GM21528 (cell line): ENCODE measurements around the gene PCNX2.

Experiments
- ATAC-seq: cut with Tn5 transposase; IDR thresholded peaks from one replicate; pipeline ENCODE4 v1.9.1; 2021; ENCODE audit warnings: mild to moderate bottlenecking, moderate library complexity; ENCODE audit not compliant: unreplicated experiment, low FRiP score

Gene PCNX2

DNA sequence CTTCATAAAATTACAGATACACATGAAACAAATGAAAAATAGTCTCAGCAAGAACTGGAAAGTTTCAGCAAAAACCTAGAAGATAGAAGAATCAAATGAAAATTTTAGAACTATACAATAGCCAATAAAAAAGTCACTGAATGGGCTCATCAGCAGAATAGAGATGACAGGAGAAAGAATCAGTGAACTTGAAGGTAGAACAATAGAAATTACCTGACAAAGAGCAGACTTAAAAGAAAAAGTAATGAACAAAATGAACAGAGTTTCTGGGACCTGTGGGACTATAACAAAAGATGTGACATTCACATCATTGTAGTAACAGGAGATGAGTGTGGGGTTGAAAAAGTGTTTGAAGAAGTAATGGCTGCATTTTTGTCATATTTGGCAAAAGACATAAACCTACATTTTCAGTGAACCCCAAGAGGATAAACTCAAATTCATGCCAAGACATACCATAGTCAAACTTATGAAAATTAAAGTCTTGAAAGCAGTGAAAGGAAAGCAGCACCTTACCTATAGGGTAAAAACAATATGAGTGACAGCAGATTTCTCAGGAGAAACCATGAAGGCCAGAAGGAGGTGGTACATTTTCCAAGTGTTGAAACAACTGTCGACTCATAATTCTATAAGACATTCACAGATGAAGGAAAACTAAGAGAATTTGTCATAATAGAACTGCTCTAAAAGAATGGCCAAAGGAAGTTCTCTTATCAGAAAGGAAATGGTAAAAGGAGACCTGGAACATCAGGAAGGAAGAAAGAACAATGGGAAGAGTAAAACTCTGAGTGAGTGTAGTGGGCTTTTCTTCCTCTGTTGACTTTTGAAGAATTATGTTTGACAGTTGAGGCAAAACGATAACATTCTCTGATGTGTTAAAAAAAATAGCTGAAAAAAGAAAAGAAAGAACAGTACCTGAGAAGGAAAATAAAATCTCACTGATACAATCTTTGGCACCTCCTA, 321.6 kb downstream of the PCNX2 start:
- ATAC-seq, result no peak

DNA sequence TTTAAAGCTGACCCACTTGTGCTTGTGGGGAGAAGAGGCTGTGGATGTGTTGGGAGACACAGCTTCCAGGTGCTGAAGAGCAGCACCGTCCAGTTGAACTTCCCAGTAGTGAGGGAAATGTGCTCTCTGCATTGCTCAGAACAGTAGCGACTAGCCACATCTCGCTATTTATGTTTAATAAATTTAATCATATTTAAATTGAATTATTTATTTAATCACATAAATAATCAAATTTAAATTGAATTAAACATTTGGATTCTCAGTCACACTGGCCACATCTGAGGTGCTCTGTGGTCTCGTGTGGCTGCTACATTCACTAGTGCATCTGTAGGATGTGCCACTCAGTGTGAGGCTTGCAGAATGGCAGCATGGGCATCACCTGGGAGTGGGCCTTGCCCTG, 325.0 kb downstream of the PCNX2 start:
- no peak for ATAC-seq

DNA sequence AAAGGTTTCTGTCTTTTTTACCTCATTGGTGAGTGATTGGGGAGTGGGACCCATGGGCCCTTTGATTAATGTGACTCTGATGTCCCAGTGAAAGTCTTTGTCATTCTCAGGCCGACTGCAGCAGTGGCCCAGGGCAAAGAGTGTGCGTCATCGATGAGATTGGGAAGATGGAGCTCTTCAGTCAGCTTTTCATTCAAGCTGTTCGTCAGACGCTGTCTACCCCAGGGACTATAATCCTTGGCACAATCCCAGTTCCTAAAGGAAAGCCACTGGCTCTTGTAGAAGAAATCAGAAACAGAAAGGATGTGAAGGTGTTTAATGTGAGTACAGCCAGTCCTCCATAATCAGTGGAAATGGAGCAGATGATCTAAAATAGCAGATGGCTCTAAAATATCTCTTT, 325.7 kb downstream of the PCNX2 start:
- no peak for ATAC-seq

DNA sequence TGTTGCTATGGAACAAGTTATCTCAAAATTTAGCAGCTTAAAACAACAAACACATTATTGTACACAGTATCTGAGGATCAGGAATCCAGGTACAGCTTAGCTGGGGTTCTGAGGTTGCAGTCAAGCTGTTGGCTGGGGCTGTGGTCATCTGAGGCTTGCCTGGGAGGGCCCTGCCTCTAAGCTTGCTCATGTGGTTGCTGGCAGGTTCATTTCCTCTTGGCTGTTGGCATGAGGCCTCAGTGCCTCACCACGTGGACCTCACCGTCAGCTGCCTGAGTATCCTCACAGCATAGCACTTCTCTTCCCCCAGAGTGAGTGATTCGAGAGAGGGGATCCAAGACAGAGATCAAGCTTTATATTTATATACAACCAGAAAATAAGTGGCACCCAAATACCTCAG, 326.6 kb downstream of the PCNX2 start:
- no peak for ATAC-seq

DNA sequence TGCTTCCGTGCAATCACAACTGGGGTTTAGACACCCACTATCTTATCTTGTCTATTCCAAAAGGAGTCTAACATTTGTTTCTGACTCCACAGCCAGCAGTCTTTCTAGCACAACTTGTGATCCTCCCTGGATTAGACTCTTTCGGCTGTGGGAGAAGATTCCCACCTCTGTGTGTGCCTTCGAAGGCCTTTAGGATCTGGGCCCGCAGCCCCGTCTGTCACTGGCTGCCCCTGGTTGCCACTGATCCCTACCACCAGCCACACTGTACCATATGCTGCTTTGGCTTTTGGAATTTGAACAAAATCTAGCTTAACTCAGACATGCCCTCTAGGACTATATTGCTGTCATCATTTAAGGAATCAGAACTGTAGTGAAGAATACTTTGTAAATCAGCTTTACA, 327.1 kb downstream of the PCNX2 start:
- no peak for ATAC-seq

DNA sequence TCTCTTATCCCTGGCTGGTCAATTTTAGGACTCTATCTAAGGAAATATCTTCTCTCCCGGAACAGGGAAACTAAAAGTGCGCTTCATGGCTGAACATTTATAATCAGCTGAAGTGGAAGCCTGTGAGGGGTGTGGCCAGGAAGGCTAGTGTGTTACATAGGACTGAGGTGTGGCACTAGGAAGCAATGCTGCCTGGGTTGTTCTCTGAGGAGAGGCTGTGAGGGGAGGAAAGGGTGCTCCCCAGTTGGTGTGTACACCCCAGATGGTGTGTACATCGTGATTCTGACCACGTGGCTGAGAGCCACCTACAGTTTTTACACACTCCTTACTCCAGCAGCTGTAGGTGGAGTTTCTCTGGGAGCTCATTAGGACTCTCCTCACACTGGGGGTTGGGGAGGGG, 328.9 kb downstream of the PCNX2 start:
- ATAC-seq, result no peak

DNA sequence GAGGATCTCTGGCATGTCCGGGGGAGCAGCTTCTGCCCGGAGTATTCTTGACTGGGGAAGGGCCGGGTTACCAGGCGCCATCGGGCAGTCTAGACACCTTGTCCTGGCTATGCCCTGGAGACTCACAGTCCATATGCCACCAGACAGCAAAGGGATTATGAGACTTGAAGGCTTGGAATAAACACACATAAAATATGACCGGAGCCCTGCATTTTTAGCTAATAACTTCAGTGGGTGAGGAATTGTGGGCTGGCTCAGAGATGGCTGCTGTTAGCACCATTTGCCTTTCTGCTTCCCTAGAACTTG, 329.7 kb downstream of the PCNX2 start:
- ATAC-seq, result no peak

DNA sequence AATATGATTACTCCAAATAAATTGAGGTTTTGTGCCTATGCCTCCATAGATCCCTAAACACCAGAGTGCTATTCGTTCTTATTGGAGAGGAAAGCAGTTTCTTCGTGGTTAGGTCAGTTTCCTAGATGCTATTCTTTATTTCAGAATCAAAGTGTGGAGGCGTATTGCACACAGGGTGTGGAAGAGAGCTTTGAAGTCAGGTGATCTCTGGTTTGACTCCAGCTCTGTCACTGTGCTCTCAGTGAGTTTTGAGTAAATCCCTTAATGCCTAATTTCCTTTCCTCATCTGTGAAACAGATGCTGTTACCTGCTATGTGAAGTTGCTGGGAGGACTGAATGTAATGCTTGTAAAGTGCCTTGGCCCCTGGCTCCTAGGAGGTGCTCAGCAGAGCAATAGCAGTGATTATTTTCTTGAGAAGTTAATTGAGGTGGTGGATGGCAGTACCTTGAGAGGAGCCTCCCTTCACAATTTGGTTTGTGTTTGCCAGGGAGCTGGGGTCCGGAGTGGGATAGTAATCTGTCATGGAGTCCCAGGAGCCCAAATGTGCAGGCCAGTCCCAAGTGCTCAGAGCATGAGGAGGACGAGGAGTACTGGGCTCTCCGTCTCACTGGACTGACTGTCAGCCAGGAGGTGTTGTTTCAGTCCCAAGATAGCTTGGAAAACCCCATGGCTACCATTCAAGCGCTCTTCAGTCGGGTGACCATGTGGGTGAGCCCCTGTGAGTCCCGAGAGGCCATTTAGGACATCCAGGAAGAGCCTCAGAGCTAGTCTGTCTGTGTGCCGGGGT, 330.2 kb downstream of the PCNX2 start:
- ATAC-seq, result no peak

DNA sequence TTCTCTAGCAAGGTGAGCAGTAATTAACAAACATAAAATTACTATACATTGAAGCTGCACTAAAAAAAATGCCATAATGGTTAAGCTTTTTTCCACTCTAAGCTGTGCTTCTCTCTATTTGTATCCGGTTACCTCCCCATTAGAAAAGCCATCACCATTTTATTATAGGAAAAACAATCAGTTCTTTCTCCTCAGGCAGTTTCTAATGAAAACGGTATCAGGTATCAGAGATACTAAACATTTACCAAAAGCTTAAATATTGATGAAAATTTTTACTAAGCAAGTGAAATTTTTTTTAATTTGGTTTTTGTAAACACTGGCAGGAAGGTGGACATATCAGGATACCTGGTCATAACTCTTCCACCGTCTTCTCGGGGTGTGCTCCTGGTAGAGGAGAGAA, 330.9 kb downstream of the PCNX2 start:
- ATAC-seq, result no peak

DNA sequence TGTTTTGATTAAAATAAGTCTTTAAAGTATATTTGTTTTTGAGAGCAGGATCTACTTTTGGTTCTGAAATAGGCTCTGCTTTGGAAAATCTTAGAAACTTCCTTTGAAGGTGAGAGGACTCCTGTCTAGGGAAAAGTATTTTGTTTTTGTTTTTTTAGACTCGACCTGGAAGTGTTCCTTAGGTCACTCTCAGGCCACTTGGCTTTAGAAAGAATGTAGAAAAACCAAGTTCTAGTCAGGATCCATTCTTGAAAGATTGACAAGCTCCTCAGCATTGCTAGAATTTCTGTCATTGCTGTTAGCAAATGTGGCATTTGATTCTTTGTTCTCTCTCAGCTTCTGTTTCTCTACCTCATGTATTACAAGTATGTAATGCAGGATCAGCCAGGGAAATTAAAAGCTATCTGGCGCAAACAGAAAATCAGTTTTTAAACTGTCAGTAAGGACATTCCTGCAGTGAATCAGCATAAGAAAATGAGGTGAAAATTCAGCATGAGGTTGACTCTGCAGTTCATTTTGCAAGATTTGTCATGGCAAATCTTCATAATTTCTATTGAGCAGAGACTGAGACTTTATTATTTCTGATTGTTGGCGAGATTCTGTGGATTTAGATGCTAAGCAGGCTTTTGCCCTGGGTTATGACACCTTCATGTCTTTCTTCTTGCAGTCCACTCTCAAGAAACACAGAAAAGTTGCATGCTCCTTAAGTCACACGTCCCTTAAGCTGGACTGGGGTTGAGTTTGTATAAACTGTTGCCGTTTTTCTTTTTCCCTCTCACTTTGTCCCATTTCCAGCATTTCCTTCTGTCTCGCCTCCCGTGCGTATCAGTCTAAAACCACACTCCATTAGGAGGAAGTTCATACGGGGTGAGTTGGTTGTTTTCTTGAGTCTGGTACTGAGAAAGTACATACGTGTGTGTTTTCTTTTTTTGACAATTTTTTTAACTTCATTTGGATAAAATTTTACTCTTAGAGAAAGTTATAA, 332.5 kb downstream of the PCNX2 start:
- ATAC-seq, result no peak

DNA sequence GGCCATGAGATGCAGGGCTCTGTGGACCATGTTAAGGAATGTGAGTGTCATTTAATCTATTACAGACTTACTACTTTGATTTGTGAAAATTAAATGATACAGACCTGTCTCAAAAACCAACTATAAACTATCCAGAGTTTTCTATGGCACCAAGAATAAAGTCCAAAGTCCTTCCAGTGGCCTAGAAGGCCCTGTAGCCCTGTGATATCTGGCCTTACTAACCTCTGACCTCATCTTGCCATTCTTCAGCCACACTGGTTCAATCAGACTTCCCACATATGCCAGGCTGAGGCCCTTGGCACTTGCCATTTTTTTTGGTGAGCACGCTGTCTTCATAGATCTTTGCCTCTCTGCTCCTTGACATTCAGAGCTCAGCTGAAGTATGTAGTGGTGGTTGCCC, 337.5 kb downstream of the PCNX2 start:
- no peak for ATAC-seq

DNA sequence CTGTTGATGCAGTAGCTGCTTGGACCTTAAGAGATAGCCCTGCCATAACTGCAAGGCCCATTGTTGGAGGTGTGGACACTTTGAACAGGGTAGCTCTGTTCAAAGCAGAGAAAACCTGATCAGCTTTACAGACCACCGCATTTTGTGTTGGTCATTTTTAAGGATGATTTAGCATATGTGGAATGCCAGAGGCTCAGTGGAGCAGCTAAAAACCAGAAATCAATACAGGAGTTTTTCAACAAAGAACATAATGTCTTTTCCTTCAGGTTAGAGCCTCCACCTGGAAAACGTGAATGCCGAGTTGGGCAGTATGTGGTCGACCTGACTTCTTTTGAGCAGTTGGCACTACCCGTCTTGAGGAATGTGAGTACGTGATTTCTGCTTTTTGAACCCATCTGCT, 339.4 kb downstream of the PCNX2 start:
- no peak for ATAC-seq

DNA sequence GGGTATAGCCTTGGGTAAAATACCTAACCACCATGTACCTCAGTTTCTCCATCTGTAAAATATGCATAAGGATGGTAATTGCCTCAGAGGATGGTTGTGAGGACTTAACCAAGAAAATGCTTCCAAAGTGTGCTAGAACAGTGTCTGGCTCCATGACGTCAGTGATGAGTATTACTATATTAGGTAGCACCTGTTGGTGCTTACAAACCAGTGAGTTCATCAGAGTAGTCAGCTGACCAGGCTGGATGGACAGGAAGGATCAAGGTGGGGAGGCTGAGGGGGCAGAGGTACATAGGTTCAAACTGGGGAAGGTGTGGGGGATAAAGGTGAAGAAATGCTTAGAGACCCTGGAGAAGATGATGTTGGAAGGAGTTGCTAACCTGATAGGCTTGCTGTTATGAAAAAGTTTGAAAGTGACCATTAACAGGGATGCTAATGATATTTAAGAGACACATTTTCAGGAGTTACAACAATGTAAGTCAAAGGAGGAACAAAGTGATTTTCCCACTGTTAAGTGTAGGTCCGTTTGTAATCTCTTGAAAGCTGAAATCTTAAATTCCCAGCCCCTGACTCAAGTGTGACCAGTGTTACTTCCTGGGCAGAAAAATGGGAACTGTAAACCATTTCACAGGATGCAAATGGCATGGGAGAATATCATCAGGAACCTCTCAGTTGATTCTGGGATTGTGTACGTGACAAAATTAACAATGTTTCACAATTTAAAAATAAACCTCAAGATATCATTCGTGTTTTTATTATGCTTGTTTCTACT, 340.7 kb downstream of the PCNX2 start:
- no peak for ATAC-seq

DNA sequence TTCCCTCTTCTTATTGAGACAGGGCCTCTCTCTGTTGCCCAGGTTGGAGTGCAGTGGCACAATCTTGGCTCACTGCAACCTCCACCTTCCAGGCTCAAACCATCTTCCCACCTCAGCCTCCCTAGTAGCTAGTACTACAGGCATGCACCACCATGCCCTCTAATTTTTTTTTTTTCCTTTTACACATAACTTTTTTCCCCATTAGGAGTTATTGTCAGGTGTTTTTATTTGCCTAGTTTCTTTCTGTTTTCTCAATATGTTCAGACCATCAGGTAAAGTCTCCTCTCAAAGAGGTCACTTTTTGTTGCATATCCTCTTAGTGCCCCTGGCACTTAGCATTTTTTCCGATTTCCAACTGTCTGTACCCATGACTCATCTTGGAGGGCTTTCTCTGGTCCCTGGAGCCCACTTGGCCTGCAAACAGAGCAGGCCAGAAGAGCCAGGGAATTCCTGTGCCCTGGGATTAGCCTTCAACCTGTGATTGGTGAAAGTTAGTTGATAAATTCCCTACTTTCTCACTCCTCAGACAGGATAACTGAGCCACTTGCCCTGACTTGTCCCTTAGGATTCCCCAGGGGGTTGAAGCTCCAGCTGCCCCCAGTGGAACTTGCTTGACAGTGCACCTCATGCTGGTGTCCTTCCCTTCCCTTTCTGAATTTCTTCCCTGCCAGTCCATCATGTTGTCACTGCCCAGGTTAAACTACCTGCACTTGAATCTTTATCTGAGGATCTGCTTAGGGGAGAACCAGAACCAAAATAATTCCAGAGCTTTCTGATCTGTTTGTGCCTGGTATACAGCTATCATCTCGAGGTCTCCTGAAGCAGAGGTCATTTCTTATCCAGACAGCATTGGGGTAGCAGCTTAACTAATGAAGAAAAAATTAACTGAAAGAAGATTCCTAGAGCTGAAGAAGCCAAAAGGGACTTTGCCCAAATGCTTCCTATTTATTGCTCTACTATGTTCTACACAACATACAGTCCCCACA, 342.7 kb downstream of the PCNX2 start:
- ATAC-seq, result peak; percentile 37

DNA sequence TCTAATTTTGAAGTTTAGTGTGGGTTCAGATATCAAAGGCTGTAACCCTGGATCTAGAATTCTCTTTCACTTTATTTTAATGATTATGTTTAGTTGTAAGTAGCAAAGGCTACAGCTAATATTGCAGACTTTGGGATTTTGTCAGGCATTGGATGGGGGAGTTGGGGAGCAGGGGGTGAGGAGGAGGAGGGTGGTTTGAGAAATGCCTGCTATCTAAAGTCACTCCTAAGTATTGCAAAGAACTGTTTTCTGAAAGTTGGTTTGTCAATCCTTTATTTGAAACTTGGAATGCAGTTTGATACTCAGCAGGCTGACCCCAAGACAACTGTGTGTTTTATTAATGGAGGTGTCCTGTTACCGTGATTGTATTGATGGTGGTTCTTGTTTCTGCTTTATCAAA, 343.9 kb downstream of the PCNX2 start:
- no peak for ATAC-seq

DNA sequence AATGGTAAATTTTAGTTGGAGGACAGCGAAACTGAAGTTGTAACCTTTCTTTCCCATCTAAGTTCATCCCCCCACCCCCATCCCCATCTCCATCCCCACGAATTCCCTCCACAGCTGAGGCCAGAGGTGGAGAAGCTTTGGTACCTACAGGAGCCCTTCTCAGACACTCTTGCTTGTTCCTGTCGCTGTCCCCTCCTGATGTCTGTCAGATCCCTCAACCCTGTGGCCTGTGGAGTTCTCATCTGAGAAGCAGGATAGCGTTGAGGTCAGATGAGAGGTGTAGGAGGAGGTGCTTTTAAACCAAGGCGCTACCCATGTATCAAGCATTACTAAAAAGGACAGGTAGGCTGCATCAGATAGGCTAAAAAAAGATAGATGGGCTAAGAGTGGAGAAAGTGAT, 344.3 kb downstream of the PCNX2 start:
- peak; percentile 28 for ATAC-seq

DNA sequence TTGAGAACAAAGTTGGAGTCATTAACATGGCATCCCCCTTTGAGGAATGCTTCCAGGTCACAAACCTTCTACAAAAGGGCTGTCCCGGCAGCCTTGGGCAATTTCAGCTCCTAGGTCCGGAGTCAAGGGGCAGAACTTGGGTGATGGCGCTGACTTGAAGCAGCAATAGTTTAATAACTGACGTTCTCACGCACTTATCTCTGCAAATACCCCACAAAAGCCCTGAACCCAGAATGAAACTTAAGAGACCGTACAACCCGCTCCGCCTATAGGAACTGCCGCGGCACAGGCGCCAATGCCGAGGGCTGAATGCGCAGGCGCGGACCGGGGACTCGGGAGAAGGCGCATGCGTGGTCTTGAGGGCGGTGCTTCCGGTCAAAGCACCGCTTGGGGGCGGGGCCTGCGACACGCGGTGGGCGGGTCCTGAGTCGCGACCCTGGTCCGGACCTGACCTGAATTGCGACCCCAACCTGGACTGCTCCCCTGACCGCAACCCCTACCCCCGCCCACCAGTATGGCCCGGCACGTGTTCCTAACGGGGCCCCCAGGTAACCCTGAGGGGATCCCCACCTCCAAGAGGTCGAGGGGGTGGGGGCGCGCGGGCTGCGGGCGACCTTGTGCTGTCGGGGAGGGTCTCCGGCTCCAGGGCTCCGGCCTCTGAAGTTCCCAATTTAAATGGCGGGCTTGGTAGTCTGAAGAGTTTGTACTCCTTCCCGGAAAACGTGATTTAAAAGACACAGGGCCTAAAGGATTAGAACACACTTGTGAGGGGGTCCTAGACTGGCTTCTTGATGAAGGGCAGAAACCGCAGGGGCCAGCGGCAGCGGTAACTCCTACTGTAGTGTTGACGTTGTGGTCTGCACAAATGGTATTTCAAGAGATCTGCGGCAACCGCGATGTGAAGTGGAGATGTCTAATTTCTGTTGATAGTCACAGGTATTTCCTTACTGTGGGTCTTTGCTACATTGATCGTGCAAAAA, 345.0 kb downstream of the PCNX2 start, which contains the start of gene NTPCR:
Gene NTPCR (plus strand): TSS at position 415 of the 980 bp plus-strand sequence. CDS start 100 bp downstream, at position 515.
- peak; percentile 89 for ATAC-seq
